Inflammatory macrophage treated with lipopolysaccharide for 1 hour (primary cell): ENCODE data around the gene PLA2G4E.

Experiments used
- DNase-seq, 2 donors: peaks; one replicate each; pipeline ENCODE4 v3.0.0-alpha.2; 2020 to 2022

PLA2G4E gene

DNA sequence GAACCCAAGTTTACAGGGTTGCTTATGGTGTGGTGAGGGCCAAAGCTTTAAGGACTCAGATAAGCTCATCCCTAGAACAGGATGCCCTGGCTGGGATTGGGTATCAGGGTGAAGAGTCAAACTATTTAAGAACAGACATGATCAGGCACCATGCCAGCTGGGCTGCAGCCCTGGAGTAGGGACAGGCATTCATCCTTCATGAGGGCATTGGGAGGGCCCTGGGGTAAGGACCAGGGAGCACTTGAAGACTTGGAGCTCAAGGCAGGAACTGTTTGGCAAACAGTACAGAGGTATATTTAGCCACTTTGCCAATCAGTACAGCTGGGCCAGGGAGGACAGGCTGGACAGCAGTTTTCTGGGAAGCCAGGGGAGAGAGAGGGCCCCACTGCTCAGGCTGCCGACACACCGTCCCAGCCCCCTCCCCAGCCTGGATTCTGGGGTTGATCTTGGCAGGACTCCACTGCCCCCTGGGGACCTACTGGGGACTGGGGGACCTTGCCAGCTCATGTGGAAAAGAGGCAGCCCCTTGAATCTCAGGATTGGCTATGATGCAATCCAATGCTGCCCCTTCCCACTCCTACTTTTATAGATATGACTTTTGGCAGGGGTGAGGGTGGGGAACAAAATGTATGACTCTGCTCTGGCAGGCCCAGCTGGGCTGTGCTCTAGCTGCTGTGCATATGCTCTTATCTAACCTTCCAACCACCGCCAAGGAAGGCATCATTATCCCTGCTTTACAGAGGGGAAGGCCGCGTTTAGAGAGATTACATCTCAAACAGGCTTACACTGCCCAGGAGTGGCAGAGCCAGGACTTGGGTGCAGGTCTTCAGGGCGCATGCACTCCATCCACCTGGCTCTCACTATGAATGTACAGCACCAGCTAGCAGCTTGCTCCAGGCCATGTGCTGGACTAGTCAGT, 2.3 kb downstream of the PLA2G4E start:
- no peak for DNase-seq

GRCh38 chr15:42016971-42017370, 3.9 kb downstream of the PLA2G4E start:
- no peak for DNase-seq

GRCh38 chr15:42014406-42014805, 6.4 kb downstream of the PLA2G4E start:
- DNase-seq: no peak

- no peak for DNase-seq
Observed at GRCh38 chr15:42012928-42013482, 7.8 kb downstream of the PLA2G4E start.

GRCh38 chr15:42012241-42012640, 8.6 kb downstream of the PLA2G4E start:
- no peak for DNase-seq

- DNase-seq: no peak
Observed at GRCh38 chr15:42011074-42011473, 9.8 kb downstream of the PLA2G4E start.

DNA sequence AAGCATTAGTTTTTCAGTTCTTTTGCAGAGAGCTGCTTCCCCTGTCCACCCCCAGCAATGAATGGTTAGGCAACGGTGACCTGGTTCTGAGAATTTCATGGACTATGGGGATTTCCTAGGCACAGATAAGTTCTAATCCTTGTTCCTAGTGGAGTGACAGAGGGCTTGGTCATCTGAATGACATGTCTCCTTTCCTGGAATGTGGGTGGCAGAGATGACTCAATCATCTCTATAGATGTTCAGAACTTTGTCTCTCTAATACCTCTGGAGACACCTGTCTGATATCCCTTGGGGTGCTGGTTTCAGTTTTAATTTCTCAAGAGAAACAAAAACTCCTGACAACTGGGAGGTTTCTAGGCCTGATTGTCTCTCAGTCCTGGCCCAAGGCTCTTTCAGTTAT, 10.4 kb downstream of the PLA2G4E start:
- DNase-seq: peak; percentile 58 to 86

GRCh38 chr15:42009474-42009873, 11.4 kb downstream of the PLA2G4E start:
- DNase-seq: no peak

DNA sequence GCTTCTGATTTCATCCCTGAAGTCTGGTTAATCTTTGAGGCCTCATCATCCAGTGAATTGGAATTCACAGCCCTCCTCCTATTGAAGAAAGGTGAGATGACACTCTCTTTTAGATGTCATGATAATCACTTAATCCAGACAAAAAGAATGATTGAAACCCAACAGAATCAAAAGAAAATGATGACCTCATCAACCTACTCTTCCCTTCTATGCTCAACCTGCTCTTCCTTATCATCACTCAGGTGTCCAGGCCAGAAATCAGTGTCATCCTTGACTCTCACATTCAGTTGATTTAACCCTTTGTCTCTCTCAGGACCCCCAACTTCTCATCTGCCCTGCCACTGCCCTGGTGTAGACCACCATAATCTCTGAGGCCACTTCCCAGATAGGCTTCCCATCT, 11.8 kb downstream of the PLA2G4E start:
- no peak for DNase-seq

DNA sequence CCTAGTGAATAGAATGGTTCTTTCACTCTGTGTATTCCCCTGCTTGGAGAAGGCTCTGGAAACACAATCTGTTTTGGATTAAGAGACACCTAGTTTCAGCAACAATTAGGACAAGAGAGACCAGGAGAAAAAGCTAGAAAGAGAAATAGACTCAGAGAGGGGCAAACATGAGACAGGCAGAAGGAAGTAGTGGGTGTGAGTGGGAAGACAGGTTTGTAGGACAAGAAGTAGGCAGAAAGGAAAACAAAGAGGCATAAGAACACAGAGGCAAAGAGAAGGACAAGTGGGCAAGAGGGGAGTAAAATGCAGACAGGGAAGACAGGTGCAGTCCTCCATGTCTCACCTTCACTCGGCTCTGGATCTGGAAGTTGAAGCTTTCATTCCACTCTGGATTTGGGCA, 13.5 kb downstream of the PLA2G4E start:
- DNase-seq: no peak

- no peak for DNase-seq
Observed at GRCh38 chr15:42002333-42002732, 18.5 kb downstream of the PLA2G4E start.

- DNase-seq: no peak
Observed at GRCh38 chr15:42001236-42001635, 19.6 kb downstream of the PLA2G4E start.

- no peak for DNase-seq
Observed at GRCh38 chr15:41999290-42000285, 21.3 kb downstream of the PLA2G4E start.

DNA sequence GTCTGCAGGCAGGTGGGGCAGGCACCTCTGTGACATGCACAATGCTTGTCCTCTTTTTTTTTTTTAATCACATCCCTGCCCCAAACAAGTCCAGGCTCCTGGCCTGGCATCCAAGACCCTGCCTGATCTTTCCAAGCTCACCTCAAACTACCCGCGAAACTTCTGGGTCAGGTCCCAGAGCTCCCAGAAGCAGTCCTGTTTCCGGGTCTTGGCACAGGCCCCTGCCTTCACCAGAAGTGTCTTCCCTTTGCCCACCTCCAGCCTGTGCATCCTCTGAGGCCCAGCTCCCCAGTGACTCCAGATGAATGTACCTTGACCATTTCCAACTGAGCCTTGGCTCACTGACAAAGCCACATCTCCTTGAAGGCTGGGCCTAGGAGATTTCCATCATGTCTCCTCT, 23.0 kb downstream of the PLA2G4E start:
- no peak for DNase-seq

- no peak for DNase-seq
Observed at GRCh38 chr15:41996921-41997592, 23.8 kb downstream of the PLA2G4E start.

- no peak for DNase-seq
Observed at GRCh38 chr15:41996376-41996775, 24.5 kb downstream of the PLA2G4E start.

DNA sequence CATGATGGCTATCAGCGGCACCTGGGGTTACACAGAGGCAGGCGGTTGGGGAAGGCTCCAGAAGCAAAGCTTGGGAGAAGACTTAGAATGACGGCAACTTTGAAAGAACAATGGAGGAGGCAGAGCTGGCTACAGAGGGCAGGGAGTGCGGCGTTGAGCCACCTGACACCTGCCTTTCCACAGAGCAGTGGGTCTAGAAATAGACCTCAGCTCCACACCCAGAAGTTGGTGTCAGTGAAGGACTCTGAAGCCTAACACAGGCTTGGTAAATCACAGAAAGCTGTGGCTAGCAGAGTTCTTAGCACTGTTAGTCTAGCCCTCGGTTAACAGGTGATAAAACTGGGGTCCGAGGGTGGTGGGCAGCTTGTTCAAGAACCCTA, 25.4 kb downstream of the PLA2G4E start:
- DNase-seq: no peak

DNA sequence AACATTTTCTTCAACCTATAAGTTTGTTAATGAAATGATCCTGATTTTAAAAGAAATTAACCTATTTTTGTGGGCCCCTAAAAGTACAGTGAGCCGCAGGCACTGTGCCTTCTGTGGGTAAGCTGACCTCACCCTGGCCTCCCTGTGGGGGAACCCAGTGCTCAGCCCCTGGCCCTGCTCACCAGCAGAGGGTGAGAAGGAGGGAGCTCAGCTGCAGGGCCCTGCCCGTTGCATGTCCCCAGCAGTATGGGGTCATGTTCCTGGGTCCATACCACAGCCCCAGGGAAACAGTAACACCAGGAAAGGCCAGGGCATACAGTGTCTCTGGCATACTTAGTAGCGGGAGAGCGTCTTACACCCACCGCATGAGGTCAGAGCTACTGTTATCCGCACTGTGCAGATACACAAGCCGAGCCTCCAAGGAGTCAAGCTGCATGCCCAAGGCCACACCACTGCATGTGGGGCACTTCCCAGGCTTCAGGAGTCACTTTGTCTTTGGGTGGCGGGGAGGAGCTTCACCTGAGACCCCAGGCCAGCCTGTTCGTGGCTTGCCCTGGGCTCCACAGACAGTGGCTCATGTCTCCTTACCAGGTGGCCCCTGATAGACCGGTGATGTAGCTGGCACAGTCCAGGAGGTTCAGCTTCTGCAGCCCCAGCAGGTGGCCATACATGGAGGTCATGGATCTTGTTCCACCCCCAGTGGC, 25.9 kb downstream of the PLA2G4E start:
- DNase-seq: no peak

- DNase-seq: no peak
Observed at GRCh38 chr15:41994171-41994650, 26.6 kb downstream of the PLA2G4E start.

DNA sequence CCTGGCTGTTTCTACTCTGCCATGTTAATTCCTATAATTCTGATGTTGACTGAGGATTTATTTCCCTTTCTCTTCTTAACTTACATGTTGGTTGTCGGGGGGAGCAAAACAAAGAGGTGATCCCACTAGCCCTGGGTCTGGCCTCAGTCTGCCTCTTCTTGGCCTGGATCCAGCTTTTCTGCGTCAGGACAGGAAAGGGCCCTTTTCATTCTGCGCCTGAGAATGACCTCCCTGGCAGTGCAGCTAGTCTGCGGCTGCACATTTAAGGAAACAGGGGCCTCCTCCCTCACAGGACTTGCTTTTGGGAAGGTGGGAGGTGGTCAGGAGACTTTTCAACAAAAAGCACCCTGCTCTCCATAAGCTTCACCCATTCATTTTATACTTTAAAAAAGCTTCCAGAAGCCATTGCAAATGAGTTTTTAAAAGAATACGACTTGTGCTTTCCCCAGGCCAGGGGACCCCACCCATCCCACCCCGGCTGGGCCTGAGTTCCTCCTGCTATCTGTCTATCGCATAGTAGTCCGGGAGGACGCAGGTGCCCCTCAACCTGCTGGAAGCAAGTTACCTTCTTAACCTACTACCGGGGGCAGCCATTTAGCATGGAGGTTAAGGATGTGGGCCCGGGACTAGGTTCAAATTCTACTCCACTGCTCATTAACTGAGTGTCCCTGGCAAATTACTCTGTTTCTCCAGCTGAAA, 27.2 kb downstream of the PLA2G4E start:
- no peak for DNase-seq

GRCh38 chr15:41992803-41993190, 28.0 kb downstream of the PLA2G4E start:
- no peak for DNase-seq
